HT-29 (cell line): Measurements from ENCODE around the gene MAPK12. TPM values are rescaled to one million over a fixed set of nuclear protein-coding genes. Genes with fewer than 3 reads are reported as not detected.
A peak's percentile ranks its signal among the peaks of the same experiment; 100 is the strongest.

Experiments used
- DNase-seq: peaks from one replicate; pipeline ENCODE4 v3.0.0-alpha.2; 2015; ENCODE audit warnings: low spot score
- total RNA-seq: library from RNA; depleted of rRNA; stranded (reverse); fragments of >200 nt; shearing (Covaris generic); gene quantifications from 2 replicates; pipeline ENCODE4 v1.2.3, GENCODE V29; 2014

Gene MAPK12
- total RNA-seq, 1 experiment from 2014 or later = 6.6 TPM

- peak; percentile 30 for DNase-seq
These were observed 7.2 kb upstream of the MAPK12 start for GRCh38 chr22:50268655-50269113.

- DNase-seq = no peak
These were observed 6.3 kb upstream of the MAPK12 start for GRCh38 chr22:50267591-50268390.

- DNase-seq = no peak
These were observed 5.5 kb upstream of the MAPK12 start for GRCh38 chr22:50266994-50267393.

GRCh38 chr22:50264946-50265669, 3.6 kb upstream of the MAPK12 start:
- DNase-seq = no peak

- no peak for DNase-seq
These were observed 2.7 kb upstream of the MAPK12 start for GRCh38 chr22:50264104-50264745.

- DNase-seq = no peak
These were observed 1.6 kb upstream of the MAPK12 start for GRCh38 chr22:50262973-50263617.

- DNase-seq = no peak
These were observed 1.0 kb upstream of the MAPK12 start for GRCh38 chr22:50262460-50262911.

GRCh38 chr22:50260801-50261614, 475 bp downstream of the MAPK12 start:
- no peak for DNase-seq

- DNase-seq = no peak
These were observed 1.1 kb downstream of the MAPK12 start for GRCh38 chr22:50260434-50260800.

- DNase-seq = no peak
These were observed 2.2 kb downstream of the MAPK12 start for GRCh38 chr22:50259302-50259701.

- no peak for DNase-seq
These were observed 2.9 kb downstream of the MAPK12 start for GRCh38 chr22:50258361-50259292.

- DNase-seq = no peak
These were observed 3.8 kb downstream of the MAPK12 start for GRCh38 chr22:50257451-50258360.

- no peak for DNase-seq
These were observed 4.4 kb downstream of the MAPK12 start for GRCh38 chr22:50257041-50257440.

GRCh38 chr22:50256258-50256862, 5.1 kb downstream of the MAPK12 start:
- no peak for DNase-seq

- DNase-seq = no peak
These were observed 5.9 kb downstream of the MAPK12 start for GRCh38 chr22:50255607-50256006.

- DNase-seq = no peak
These were observed 6.4 kb downstream of the MAPK12 start for GRCh38 chr22:50255099-50255498.

- no peak for DNase-seq
These were observed 7.5 kb downstream of the MAPK12 start for GRCh38 chr22:50253941-50254340.
